Measurements from ENCODE around the gene HTT. TPM values are rescaled to one million over a fixed set of nuclear protein-coding genes. Genes with fewer than 3 reads are reported as not detected.

HTT gene
- total RNA-seq, 4 donors from 2014 or later: 37.5 to 119 (median 48.7) TPM

DNA sequence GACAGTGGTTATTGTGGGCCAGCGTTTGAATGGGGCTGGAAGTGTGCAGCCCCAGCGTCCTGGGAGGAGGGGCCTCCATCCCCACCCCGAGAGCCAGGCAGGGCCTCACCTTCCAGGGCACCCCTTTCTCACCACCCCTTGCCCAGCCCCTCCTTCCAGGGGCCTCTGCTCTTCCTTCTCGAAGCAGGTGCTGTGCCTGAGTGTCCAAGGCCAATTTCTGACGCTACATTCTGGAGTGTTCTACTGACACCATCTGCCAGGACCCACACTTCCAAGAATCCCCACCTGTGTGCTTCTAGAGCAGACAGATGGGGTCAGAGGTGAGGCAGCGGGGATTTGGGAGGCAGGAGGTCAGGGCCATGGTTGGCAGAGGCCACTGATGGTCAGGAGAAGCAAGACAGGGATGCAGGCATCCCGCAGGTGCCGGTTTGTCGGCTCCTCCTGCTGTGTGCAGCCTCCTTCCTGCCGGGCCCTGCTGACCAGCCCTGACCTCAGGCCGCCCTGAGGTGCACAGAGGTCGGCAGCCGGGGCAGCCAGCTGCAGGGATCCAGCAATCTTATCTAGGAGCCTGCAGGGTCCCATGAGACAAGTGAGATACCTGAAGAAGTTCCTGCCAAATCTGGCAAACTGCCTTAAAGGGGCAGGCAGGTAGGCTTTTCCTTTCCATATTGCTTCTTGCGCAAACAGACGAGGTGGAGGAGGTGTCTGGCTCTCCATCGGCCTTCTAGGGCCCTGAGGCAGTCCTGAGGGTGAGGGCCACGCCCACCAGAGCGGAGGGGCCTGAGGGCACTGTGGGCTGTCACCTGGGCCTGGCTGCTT, 193.3 kb downstream of the HTT start:
- DNase-seq: no peak
- intact Hi-C loops (cut with DNase I): no loop called here
- Histone ChIP-seq H3K4me1 (no peaks in the 10 kb centered on the region), H3K9me3 (no peaks in the 10 kb centered on the region), H3K27ac (no peak overlapping the region), H3K27me3 (peaks cover 0 to 4% (median 0%) of the 10 kb centered on the region in 4 donors), H3K36me3 (no peaks in the 10 kb centered on the region), H3K4me3 (no peak overlapping the region)
- TF ChIP-seq POLR2A (IDR thresholded peaks at IDR 0.05): no peak
- TF ChIP-seq, protein P1, sequence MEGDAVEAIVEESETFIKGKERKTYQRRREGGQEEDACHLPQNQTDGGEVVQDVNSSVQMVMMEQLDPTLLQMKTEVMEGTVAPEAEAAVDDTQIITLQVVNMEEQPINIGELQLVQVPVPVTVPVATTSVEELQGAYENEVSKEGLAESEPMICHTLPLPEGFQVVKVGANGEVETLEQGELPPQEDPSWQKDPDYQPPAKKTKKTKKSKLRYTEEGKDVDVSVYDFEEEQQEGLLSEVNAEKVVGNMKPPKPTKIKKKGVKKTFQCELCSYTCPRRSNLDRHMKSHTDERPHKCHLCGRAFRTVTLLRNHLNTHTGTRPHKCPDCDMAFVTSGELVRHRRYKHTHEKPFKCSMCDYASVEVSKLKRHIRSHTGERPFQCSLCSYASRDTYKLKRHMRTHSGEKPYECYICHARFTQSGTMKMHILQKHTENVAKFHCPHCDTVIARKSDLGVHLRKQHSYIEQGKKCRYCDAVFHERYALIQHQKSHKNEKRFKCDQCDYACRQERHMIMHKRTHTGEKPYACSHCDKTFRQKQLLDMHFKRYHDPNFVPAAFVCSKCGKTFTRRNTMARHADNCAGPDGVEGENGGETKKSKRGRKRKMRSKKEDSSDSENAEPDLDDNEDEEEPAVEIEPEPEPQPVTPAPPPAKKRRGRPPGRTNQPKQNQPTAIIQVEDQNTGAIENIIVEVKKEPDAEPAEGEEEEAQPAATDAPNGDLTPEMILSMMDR (IDR thresholded peaks at IDR 0.05): no peak
- WGBS, 2 donors: 70 to 87% methylated on average over 9 to 15 of the region's 18 CpGs

DNA sequence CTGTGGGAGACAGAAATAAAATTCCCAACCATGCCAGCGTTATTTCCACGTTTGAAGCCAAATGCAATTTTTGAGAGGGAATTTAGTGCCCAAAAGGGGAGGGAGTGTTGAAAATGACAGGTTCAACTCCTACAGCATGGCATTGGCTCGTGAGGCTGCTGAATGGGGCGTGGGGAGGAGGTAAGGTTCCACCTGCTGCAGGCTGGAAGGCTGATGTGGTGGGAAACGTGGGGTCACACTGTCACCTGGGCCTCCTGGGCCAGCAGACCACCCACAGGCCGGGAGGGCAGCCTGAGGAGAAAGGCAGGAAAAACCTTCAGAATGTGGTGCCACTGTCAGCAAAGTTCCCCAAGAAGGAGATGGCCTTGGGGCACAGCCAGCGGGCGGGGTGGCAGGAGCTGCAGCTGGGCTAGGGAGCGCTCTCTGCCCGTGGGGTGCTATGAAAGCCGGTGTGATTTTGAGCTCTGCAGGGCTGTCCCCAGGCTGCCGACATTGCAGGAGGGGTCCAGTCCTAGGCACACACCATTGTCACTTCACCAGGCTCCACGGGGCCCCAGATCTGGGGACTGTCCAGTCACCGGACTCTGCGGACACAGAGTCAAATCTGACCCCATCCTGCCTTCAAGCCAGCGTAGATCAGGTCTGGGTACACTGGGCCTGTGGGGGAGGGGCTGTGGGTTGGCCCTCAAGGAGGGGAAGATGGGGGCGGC, 194.1 kb downstream of the HTT start:
- no peak for DNase-seq
- no peak overlapping the region for H3K27ac ChIP-seq
- no peaks in the 10 kb centered on the region for H3K4me1 ChIP-seq
- no peak overlapping the region for H3K4me3 ChIP-seq
- no peaks in the 10 kb centered on the region for H3K36me3 ChIP-seq
- H3K27me3 ChIP-seq: peaks cover 0 to 4% (median 0%) of the 10 kb centered on the region in 4 donors
- intact Hi-C loops (cut with DNase I): no loop called here
- no peaks in the 10 kb centered on the region for H3K9me3 ChIP-seq
- TF ChIP-seq, protein P1 (IDR thresholded peaks at IDR 0.05): no peak
- TF ChIP-seq POLR2A (IDR thresholded peaks at IDR 0.05): no peak
- WGBS, 2 donors: 73 to 84% methylated on average over 8 to 10 of the region's 17 CpGs

DNA sequence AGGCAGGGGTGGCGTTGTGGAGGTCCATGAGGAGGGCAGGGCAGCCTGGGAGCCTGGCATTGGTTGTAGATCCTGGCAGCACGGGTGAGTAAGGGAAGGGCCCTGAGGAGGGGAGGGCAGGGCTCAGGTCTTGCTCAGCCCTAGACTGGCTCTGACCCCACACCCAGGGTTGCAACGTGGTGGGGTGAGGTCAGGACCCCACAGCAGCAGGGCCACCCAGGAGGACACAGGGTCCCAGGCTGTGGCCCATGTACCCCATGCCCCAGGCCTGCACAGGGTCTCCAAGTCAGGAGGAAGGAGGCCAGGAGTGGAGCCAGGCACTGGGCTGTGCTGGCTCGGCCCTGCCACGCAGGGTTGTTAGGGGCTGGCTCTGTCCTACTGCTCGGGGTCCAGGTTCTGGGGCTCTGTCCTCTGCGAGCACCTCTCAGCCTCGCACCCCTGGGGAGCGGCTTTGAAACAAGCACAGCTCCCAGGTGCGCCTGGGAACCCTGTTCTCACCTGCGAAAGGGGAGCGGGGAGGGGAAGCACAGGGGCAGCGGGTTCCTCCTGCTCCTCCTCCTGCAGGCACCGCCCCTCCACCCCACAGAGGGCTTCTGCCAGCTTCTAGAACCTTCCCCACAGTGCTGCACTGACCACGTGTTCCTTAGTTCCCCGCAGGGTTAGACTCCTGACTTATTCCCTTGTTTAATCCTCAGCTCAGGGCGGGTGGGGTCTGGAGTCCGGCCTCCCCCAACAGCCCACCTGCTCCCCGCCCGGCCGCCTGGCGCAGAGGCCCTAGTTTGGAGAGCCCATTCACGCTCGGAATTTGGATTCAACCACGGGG, 194.8 kb downstream of the HTT start:
- Histone ChIP-seq H3K27me3 (peaks cover 0 to 4% (median 0%) of the 10 kb centered on the region in 4 donors), H3K4me1 (no peaks in the 10 kb centered on the region), H3K36me3 (no peaks in the 10 kb centered on the region), H3K9me3 (no peaks in the 10 kb centered on the region), H3K27ac (no peak overlapping the region), H3K4me3 (no peak overlapping the region)
- intact Hi-C loops (cut with DNase I): no loop called here
- WGBS, 2 donors: 79 to 82% methylated on average over 16 of the region's 25 CpGs
- TF ChIP-seq, protein P1 (IDR thresholded peaks at IDR 0.05): no peak
- TF ChIP-seq POLR2A (IDR thresholded peaks at IDR 0.05): no peak
- no peak for DNase-seq

DNA sequence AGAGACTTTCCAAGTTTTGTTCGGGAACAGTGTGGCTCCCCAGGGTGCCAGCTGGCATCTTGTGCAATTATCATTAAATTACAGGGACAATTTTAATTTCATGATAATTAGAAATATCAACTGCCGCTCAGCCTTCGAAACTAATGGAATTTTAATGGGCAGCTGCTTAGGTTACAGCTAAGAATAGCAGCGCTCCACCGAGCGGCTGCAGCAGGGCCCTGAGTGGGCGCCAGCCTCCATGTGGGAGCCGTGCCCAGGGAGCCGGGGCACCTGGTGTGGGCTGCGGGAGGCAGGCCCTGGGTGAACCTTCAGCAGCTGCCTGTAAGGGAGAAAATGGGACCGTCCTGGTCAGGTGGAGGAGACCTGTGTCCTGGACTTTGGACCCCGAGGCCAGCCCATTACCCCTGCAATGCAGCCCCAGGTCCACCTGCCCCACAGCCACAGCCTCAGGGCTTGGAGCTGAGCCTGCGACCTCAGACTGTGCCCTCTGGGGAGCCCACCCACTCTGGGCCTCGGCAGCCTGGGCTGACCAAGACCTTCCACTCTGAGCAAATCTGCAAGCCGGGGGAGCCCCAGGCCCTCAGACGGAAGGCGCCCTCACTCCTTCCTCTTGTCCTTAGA, 195.6 kb downstream of the HTT start:
- H3K27me3 ChIP-seq: peaks cover 0 to 4% (median 0%) of the 10 kb centered on the region in 4 donors
- no peak for TF ChIP-seq POLR2A (IDR thresholded peaks at IDR 0.05)
- TF ChIP-seq, protein P1 (IDR thresholded peaks at IDR 0.05): no peak
- no peak overlapping the region for H3K4me3 ChIP-seq
- H3K9me3 ChIP-seq: no peaks in the 10 kb centered on the region
- WGBS, 2 donors: 60 to 81% methylated on average over 7 to 9 of the region's 17 CpGs
- intact Hi-C loops (cut with DNase I): no loop called here
- no peaks in the 10 kb centered on the region for H3K36me3 ChIP-seq
- H3K27ac ChIP-seq: no peak overlapping the region
- DNase-seq: no peak
- H3K4me1 ChIP-seq: no peaks in the 10 kb centered on the region

Data from esophagus squamous epithelium (tissue), 5 donors.